ENCODE data around the gene DOP1B.

GRCh38 chr21:36171336-36171735 is 14.7 kb downstream of the DOP1B start:
- no peak for TF ChIP-seq CTCF (IDR thresholded peaks at IDR 0.05)
- no peak for TF ChIP-seq POLR2A (IDR thresholded peaks at IDR 0.05)

All from adrenal gland (tissue), 5 donors.